Thyroid gland (tissue), 4 donors: ENCODE results near the gene SRSF2. TPM values are rescaled to one million over a fixed set of nuclear protein-coding genes. Genes with fewer than 3 reads are reported as not detected.

ENCODE experiments used
- DNase-seq, 2 donors: peaks; one replicate each; pipeline ENCODE4 v3.0.0-alpha.2; 2019
- H3K27ac ChIP-seq, 3 donors: fragments of 200-600 bp; sonication (generic); 1 replicate in 2 of 3; 2 replicates in 1 of 3; pipeline ENCODE4 v1.5.1; 2016 to 2019; ENCODE audit warnings: mild to moderate bottlenecking in 1 of 3, moderate library complexity in 1 of 3
- H3K27me3 ChIP-seq: fragments of 200-600 bp; sonication (generic); one replicate; pipeline ENCODE4 v1.5.1; 2019
- H3K36me3 ChIP-seq, 2 donors: fragments of 200-600 bp; sonication (generic); one replicate each; pipeline ENCODE4 v1.5.1; 2016 to 2019
- H3K4me1 ChIP-seq, 2 donors: fragments of 200-600 bp; sonication (generic); one replicate each; pipeline ENCODE4 v1.5.1; 2017 to 2019
- H3K4me3 ChIP-seq, 3 donors: fragments of 200-600 bp; sonication (generic); replicated peaks in 1 of 3; 1 replicate in 2 of 3; 2 replicates in 1 of 3; pipeline ENCODE4 v1.5.1; 2016; ENCODE audit warnings: mild to moderate bottlenecking in 1 of 3
- H3K9me3 ChIP-seq: fragments of 200-600 bp; sonication (generic); one replicate; pipeline ENCODE4 v1.5.1; 2017
- CTCF ChIP-seq, 6 experiments: fragments of 200-600 bp in 3 of 6; fragments of 450-650 bp in 3 of 6; sonication (generic) in 3 of 6; IDR thresholded peaks; one replicate each; pipeline ENCODE4 v1.5.1; 2016 to 2019; ENCODE audit warnings: antibody characterized with exemption in 6 of 6, mild to moderate bottlenecking in 2 of 6, inconsistent platforms in 1 of 6, moderate library complexity in 1 of 6
- POLR2A ChIP-seq, 2 donors: fragments of 450-650 bp; IDR thresholded peaks; one replicate each; pipeline ENCODE4 v1.6.1; 2017; ENCODE audit warnings: antibody characterized with exemption in 2 of 2, mild to moderate bottlenecking in 2 of 2, moderate library complexity in 1 of 2
- WGBS, 2 donors: methylation state at CpG; one replicate each; pipeline ENCODE4 v1.1.5; 2017; 5-methylcytosine and 5-hydroxymethylcytosine counted together
- intact Hi-C: fragments of 100-400 bp; cut with DNase I; formaldehyde crosslinking; loops from one replicate; pipeline ENCODE4 v1.15.1; 2023
- total RNA-seq, 4 donors: library from RNA; depleted of rRNA; stranded (reverse); fragments of >200 nt; gene quantifications; one replicate each; pipeline ENCODE4 v1.2.3, GENCODE V29; 2016

Gene SRSF2
- 100 to 1,000 TPM; 269 to 614 (median 400) TPM for total RNA-seq

- Histone ChIP-seq H3K9me3 (no peaks in the 10 kb centered on the region), H3K36me3 (peaks cover 23 to 36% of the 10 kb centered on the region in 2 donors), H3K27ac (peak within 1 kb of the TSS; percentile 96 to 99 (median 97)), H3K4me3 (peak within 1 kb of the TSS; percentile 83 to 98 (median 94)), H3K4me1 (peaks cover 34 to 42% of the 10 kb centered on the region in 2 donors), H3K27me3 (no peaks in the 10 kb centered on the region)
- TF ChIP-seq CTCF (IDR thresholded peaks at IDR 0.05): peak in 1 of 6 experiments; percentile 6
- peak; percentile 100 for TF ChIP-seq POLR2A (IDR thresholded peaks at IDR 0.05)
- intact Hi-C loops: no loop called here
- DNase-seq: peak; percentile 98
- WGBS, 2 donors: 0 to 2% methylated on average over 19 to 21 of the region's 60 CpGs
Measured at GRCh38 chr17:76737082-76737675, at the start of gene SRSF2. Gene SRSF2, minus strand, starts transcription at chr17:76737331. Its CDS starts 171 bp downstream, at chr17:76737160.

- no peak for TF ChIP-seq CTCF (IDR thresholded peaks at IDR 0.05)
- no peak for TF ChIP-seq POLR2A (IDR thresholded peaks at IDR 0.05)
- Histone ChIP-seq H3K9me3 (no peaks in the 10 kb centered on the region), H3K4me1 (no peaks in the 10 kb centered on the region), H3K27ac (no peak overlapping the region), H3K4me3 (no peak overlapping the region), H3K36me3 (peaks cover 0 to 8% of the 10 kb centered on the region in 2 donors), H3K27me3 (no peaks in the 10 kb centered on the region)
- WGBS, 2 donors: 85 to 87% methylated on average over 3 of the region's 3 CpGs
- intact Hi-C loops: no loop called here
- no peak for DNase-seq
Measured at GRCh38 chr17:76784926-76785325, 47.8 kb upstream of the SRSF2 start.

- no peak for TF ChIP-seq POLR2A (IDR thresholded peaks at IDR 0.05)
- no peak for TF ChIP-seq CTCF (IDR thresholded peaks at IDR 0.05)
- WGBS, 2 donors: 85 to 87% methylated on average over 5 of the region's 5 CpGs
- Histone ChIP-seq H3K36me3 (peaks cover under 1 to 14% of the 10 kb centered on the region in 2 donors), H3K4me3 (no peak overlapping the region), H3K4me1 (no peaks in the 10 kb centered on the region), H3K27me3 (no peaks in the 10 kb centered on the region), H3K27ac (no peak overlapping the region), H3K9me3 (no peaks in the 10 kb centered on the region)
- no peak for DNase-seq
- intact Hi-C loops: no loop called here
Measured at GRCh38 chr17:76783146-76783545, 46.0 kb upstream of the SRSF2 start.

- intact Hi-C loops: no loop called here
- H3K9me3 ChIP-seq: no peaks in the 10 kb centered on the region
- H3K4me1 ChIP-seq: no peaks in the 10 kb centered on the region
- no peak overlapping the region for H3K27ac ChIP-seq
- DNase-seq: no peak
- TF ChIP-seq CTCF (IDR thresholded peaks at IDR 0.05) (no peak), POLR2A (IDR thresholded peaks at IDR 0.05) (no peak)
- WGBS, 2 donors: 93 to 94% methylated on average over 12 of the region's 12 CpGs
- H3K4me3 ChIP-seq: no peak overlapping the region
- no peaks in the 10 kb centered on the region for H3K27me3 ChIP-seq
- H3K36me3 ChIP-seq: peaks cover 11 to 27% of the 10 kb centered on the region in 2 donors
Measured at GRCh38 chr17:76781056-76781982, 44.2 kb upstream of the SRSF2 start.
